ENCODE results near the gene TGFBR3L.

TGFBR3L gene

GRCh38 chr19:7921967-7922835 lies 7.6 kb downstream of the TGFBR3L start:
- no peak for ATAC-seq
- TF ChIP-seq ARNTL (CRISPR knock-in tag; IDR thresholded peaks at IDR 0.05; ENCODE audit: borderline replicate concordance, low read depth) (no peak), ZFP3 (CRISPR knock-in tag; IDR thresholded peaks at IDR 0.05) (no peak), ZFP30 (CRISPR knock-in tag; IDR thresholded peaks at IDR 0.05) (no peak), ZNF8 (CRISPR knock-in tag; IDR thresholded peaks at IDR 0.05) (no peak)
- TF ChIP-seq, protein P1, sequence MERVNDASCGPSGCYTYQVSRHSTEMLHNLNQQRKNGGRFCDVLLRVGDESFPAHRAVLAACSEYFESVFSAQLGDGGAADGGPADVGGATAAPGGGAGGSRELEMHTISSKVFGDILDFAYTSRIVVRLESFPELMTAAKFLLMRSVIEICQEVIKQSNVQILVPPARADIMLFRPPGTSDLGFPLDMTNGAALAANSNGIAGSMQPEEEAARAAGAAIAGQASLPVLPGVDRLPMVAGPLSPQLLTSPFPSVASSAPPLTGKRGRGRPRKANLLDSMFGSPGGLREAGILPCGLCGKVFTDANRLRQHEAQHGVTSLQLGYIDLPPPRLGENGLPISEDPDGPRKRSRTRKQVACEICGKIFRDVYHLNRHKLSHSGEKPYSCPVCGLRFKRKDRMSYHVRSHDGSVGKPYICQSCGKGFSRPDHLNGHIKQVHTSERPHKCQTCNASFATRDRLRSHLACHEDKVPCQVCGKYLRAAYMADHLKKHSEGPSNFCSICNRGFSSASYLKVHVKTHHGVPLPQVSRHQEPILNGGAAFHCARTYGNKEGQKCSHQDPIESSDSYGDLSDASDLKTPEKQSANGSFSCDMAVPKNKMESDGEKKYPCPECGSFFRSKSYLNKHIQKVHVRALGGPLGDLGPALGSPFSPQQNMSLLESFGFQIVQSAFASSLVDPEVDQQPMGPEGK (CRISPR knock-in tag; IDR thresholded peaks at IDR 0.05; ENCODE audit: borderline replicate concordance) = no peak

GRCh38 chr19:7922836-7923195 lies 8.2 kb downstream of the TGFBR3L start:
- no peak for TF ChIP-seq OSR1 (CRISPR knock-in tag; IDR thresholded peaks at IDR 0.05)
- TF ChIP-seq ZNF8 (CRISPR knock-in tag; IDR thresholded peaks at IDR 0.05) = no peak
- TF ChIP-seq ZFP30 (CRISPR knock-in tag; IDR thresholded peaks at IDR 0.05) = no peak
- no peak for TF ChIP-seq ZNF565 (CRISPR knock-in tag; conservative IDR thresholded peaks at IDR 0.05; ENCODE audit: low read depth)
- TF ChIP-seq CSDC2 (CRISPR knock-in tag; IDR thresholded peaks at IDR 0.05) = no peak
- no peak for TF ChIP-seq CREB5 (CRISPR knock-in tag; IDR thresholded peaks at IDR 0.05; ENCODE audit: low read depth)
- TF ChIP-seq POU6F1 (CRISPR knock-in tag; IDR thresholded peaks at IDR 0.05; ENCODE audit: borderline replicate concordance, low read depth) = no peak
- TF ChIP-seq, protein P1 (CRISPR knock-in tag; IDR thresholded peaks at IDR 0.05; ENCODE audit: borderline replicate concordance) = no peak
- no peak for TF ChIP-seq TCF4 (CRISPR knock-in tag; IDR thresholded peaks at IDR 0.05; ENCODE audit: borderline replicate concordance)
- TF ChIP-seq, protein P2, sequence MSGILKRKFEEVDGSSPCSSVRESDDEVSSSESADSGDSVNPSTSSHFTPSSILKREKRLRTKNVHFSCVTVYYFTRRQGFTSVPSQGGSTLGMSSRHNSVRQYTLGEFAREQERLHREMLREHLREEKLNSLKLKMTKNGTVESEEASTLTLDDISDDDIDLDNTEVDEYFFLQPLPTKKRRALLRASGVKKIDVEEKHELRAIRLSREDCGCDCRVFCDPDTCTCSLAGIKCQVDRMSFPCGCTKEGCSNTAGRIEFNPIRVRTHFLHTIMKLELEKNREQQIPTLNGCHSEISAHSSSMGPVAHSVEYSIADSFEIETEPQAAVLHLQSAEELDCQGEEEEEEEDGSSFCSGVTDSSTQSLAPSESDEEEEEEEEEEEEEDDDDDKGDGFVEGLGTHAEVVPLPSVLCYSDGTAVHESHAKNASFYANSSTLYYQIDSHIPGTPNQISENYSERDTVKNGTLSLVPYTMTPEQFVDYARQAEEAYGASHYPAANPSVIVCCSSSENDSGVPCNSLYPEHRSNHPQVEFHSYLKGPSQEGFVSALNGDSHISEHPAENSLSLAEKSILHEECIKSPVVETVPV (CRISPR knock-in tag; IDR thresholded peaks at IDR 0.05) = no peak
- no peak for TF ChIP-seq RARB (CRISPR knock-in tag; IDR thresholded peaks at IDR 0.05)
- ATAC-seq = no peak

- no peak for ATAC-seq
Measured at GRCh38 chr19:7923295-7924191, 8.9 kb downstream of the TGFBR3L start.

More at GRCh38 chr19:7923295-7924191, 8.9 kb downstream of the TGFBR3L start:
- TF ChIP-seq TSHZ2 (CRISPR knock-in tag; IDR thresholded peaks at IDR 0.05) = no peak
- TF ChIP-seq ARNTL (CRISPR knock-in tag; IDR thresholded peaks at IDR 0.05; ENCODE audit: borderline replicate concordance, low read depth) = no peak

Data from SK-N-SH treated with all-trans-retinoic acid at 6 μM for 48 hours (cell line).